Upper lobe of right lung (tissue), 1 donor: ENCODE data around the gene CYBA. TPM values are rescaled to one million over a fixed set of nuclear protein-coding genes. Genes with fewer than 3 reads are reported as not detected.

Experiments
- ATAC-seq: fragments of 200-7000 bp; cut with Tn5 transposase; one replicate; pipeline ENCODE4 v1.9.1; 2020; ENCODE audit warnings: mild to moderate bottlenecking, moderate library complexity
- DNase-seq: peaks from one replicate; pipeline ENCODE4 v3.0.0-alpha.2; 2020
- H3K27ac ChIP-seq: fragments of 200-600 bp; one replicate; pipeline ENCODE4 v1.8.0; 2022
- H3K27me3 ChIP-seq: fragments of 200-600 bp; one replicate; pipeline ENCODE4 v1.8.0; 2022; ENCODE audit warnings: mild to moderate bottlenecking
- H3K36me3 ChIP-seq: fragments of 200-600 bp; one replicate; pipeline ENCODE4 v1.8.0; 2022
- H3K4me1 ChIP-seq: fragments of 200-600 bp; one replicate; pipeline ENCODE4 v1.8.0; 2022
- H3K4me3 ChIP-seq: fragments of 200-600 bp; one replicate; pipeline ENCODE4 v1.8.0; 2022; ENCODE audit warnings: mild to moderate bottlenecking
- H3K9me3 ChIP-seq: fragments of 200-600 bp; one replicate; pipeline ENCODE4 v1.8.0; 2022
- CTCF ChIP-seq: fragments of 200-600 bp; IDR thresholded peaks from one replicate; pipeline ENCODE4 v1.8.0; 2022; ENCODE audit warnings: antibody characterized with exemption
- intact Hi-C: fragments of 100-400 bp; cut with DNase I; formaldehyde crosslinking; loops from one replicate; pipeline ENCODE4 v1.11.0; 2022
- total RNA-seq: library from RNA; stranded (reverse); fragmentation: NEBNext Ultra II Directional; extraction: Animal tissue kit (Norgen Biotek cat#: 25700); gene quantifications from one replicate; pipeline ENCODE4 v1.2.1, GENCODE V29; 2021
- donor health status: DM: no; HTN: yes; CAD: no; lungs with severe emphysema.

Gene CYBA
- total RNA-seq, 1 donor from 2014 or later, result 257 TPM

DNA sequence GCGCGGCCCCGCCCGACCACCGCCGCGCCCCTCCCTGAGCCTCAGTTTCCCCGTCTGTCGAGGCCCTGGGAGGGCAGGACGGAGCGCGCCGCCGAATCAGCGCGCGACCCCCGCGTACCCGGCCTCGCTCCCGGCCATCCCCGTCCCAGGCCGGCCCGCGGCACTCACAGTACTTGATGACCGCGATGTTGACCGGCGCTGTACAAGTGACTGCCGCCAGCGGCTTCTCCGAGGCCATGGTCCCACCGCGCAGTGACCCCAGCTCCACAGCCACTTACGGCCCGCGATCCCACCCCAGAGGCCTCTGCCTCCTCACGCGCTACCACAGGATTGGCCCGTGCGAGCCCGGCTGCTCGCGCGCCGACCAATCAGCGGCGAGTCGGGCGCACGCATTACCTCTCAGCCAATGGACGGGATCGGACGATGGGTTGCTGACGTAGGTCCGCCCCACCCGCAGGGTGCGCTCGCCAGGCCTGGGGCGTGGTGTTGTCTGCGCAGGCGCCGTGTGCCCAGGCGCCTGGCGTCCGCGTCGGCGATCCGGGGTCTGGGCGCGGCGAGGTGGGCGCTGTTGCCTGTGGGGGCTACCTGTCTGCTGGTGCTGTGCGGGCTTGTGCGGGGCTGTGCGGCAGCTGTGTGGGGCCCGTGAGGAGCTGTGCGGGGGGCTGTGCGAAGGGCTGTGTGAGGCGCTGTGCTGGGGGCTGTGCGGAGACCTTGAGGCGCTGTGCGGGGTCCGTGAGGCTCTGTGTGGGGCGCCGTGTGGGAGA is 12.2 kb upstream of the CYBA start, which contains the start of gene MVD:
MVD (minus strand) TSS at position 249 of the 764 bp plus-strand sequence; CDS start at position 238, 11 bp downstream.
- H3K27me3 ChIP-seq, result no peaks in the 10 kb centered on the region
- no peaks in the 10 kb centered on the region for H3K9me3 ChIP-seq
- H3K4me3 ChIP-seq, result peak within 1 kb of the TSS; percentile 78
- peak; percentile 99 for ATAC-seq
- no peak for TF ChIP-seq CTCF
- DNase-seq, result peak; percentile 98
- H3K27ac ChIP-seq, result peak within 1 kb of the TSS; percentile 85
- intact Hi-C loops, result no loop called here
- H3K36me3 ChIP-seq, result no peaks in the 10 kb centered on the region
- peaks cover 17% of the 10 kb centered on the region for H3K4me1 ChIP-seq

GRCh38 chr16:88662222-88662842 is 11.5 kb upstream of the CYBA start:
- no peak for ATAC-seq
- Histone ChIP-seq H3K36me3 (peaks cover 7% of the 10 kb centered on the region), H3K27me3 (no peaks in the 10 kb centered on the region), H3K4me1 (peaks cover 17% of the 10 kb centered on the region), H3K4me3 (peak overlapping the region; percentile 78), H3K27ac (peak overlapping the region; percentile 85), H3K9me3 (no peaks in the 10 kb centered on the region)
- no peak for TF ChIP-seq CTCF
- intact Hi-C loops, result no loop called here
- DNase-seq, result peak; percentile 68

GRCh38 chr16:88661468-88661867 is 10.6 kb upstream of the CYBA start:
- no peak for DNase-seq
- peaks cover 13% of the 10 kb centered on the region for H3K36me3 ChIP-seq
- H3K4me3 ChIP-seq, result peak overlapping the region; percentile 78
- peaks cover 17% of the 10 kb centered on the region for H3K4me1 ChIP-seq
- intact Hi-C loops, result no loop called here
- H3K9me3 ChIP-seq, result no peaks in the 10 kb centered on the region
- no peak overlapping the region for H3K27ac ChIP-seq
- ATAC-seq, result no peak
- TF ChIP-seq CTCF, result no peak
- H3K27me3 ChIP-seq, result no peaks in the 10 kb centered on the region

- Histone ChIP-seq H3K4me1 (peaks cover 13% of the 10 kb centered on the region), H3K4me3 (no peak overlapping the region), H3K27me3 (no peaks in the 10 kb centered on the region), H3K9me3 (no peaks in the 10 kb centered on the region), H3K36me3 (peaks cover 34% of the 10 kb centered on the region), H3K27ac (no peak overlapping the region)
- DNase-seq (no peak), ATAC-seq (no peak)
- TF ChIP-seq CTCF, result no peak
- intact Hi-C loops, result no loop called here
These were observed 8.3 kb upstream of the CYBA start for GRCh38 chr16:88659160-88659559.

DNA sequence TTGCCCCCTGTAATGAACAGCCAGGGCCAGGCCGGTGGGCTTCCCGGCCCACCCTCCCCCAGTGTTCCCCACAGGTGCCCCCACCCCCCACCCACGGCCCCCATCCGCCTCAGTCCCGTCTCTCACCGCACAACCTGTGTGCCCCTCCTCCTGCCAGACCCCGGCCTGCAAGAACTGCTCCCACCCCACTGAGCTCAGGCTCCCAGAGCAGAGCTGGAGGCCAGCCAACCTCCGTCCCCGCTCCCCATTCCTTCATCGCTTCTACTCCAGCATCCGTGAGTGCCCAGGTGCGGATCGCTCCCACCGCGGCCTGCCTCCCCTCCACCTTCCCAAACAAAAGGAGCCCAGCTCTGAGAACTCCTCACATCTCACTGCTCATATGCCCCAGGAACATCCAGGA is 7.9 kb upstream of the CYBA start:
- Histone ChIP-seq H3K9me3 (no peaks in the 10 kb centered on the region), H3K36me3 (peaks cover 34% of the 10 kb centered on the region), H3K4me1 (peaks cover 13% of the 10 kb centered on the region), H3K27me3 (no peaks in the 10 kb centered on the region), H3K4me3 (no peak overlapping the region), H3K27ac (no peak overlapping the region)
- intact Hi-C loops, result no loop called here
- no peak for ATAC-seq
- peak; percentile 60 for DNase-seq
- no peak for TF ChIP-seq CTCF
